ENCODE results near the gene OTUD5. TPM values are rescaled to one million over a fixed set of nuclear protein-coding genes. Genes with fewer than 3 reads are reported as not detected.
A peak's percentile ranks its signal among the peaks of the same experiment; 100 is the strongest.

Gene OTUD5
- total RNA-seq, 2 donors from 2014 or later = 91.0 to 91.6 TPM

DNA sequence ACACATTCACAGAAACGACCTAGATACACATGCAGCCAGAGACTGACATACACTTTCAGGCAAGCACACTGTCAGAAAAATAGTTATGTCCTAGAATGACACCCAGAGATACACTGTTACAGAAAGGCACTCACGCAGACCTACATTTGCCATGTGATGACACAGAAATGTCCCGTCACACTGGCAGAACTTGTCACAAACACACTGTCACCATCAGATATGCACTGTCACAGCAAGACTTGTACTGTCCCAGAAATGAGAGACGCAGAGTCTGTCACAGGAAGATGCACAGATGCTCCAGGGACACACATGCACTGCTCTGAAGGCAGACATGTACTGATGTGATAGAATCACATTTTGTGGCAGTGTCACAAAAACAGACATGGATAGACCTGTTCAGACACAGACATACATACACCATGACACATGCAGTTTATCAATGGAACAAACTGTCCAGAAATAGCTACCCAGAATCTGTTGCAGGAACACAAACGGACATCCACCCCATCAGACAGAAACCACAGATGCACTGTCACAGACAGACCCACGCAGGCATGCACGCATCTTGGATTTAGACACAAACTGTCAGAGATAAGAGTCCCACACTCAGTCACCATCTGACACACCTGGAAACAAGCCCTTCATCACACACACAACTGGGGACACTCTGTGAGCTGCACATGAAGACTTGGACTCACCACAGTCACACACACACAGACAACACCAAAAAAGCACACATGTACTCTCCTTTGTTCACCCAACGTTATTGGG, 37.3 kb downstream of the OTUD5 start:
- DNase-seq = no peak
- H3K4me1 Mint-ChIP-seq = peaks cover 38% of the 10 kb centered on the region
- peak overlapping the region; percentile 91 for H3K4me3 Mint-ChIP-seq
- H3K9me3 ChIP-seq (ENCODE audit: control insufficient read depth, low read length, poor library complexity, severe bottlenecking) = no peaks in the 10 kb centered on the region
- ATAC-seq = peak; percentile 29
- peak overlapping the region; percentile 97 for H3K27ac Mint-ChIP-seq
- H3K27me3 Mint-ChIP-seq = no peaks in the 10 kb centered on the region
- H3K36me3 Mint-ChIP-seq (ENCODE audit: low read depth) = peaks cover 18% of the 10 kb centered on the region

DNA sequence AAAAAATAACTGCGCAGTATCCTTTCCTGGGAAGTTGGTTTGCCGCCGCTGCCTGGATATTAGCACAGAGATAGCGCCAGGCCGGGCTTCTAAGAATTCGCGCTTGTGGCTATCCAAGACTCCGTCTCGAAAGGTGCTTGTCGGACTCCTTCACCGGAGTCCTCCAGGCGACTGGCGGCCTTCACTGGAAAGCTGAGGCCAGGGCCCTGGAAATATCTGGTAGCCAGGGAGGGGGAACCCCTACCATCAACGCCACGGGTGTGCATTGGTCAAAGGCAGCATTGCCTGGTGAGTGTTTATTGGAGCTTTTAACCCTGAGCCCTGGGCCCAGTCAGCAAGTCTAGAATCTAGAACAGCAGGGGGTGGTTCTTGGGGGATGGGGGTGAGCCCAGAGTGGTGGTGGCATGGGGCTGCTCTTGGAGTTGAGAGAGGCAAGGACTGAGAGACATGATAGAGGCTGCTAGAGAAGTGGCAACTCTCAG, 38.0 kb downstream of the OTUD5 start:
- ATAC-seq (peak; percentile 32), DNase-seq (no peak)
- no peaks in the 10 kb centered on the region for H3K27me3 Mint-ChIP-seq
- H3K4me1 Mint-ChIP-seq = peaks cover 42% of the 10 kb centered on the region
- H3K27ac Mint-ChIP-seq = peak overlapping the region; percentile 97
- peaks cover 16% of the 10 kb centered on the region for H3K36me3 Mint-ChIP-seq (ENCODE audit: low read depth)
- peak overlapping the region; percentile 91 for H3K4me3 Mint-ChIP-seq
- no peaks in the 10 kb centered on the region for H3K9me3 ChIP-seq (ENCODE audit: control insufficient read depth, low read length, poor library complexity, severe bottlenecking)

DNA sequence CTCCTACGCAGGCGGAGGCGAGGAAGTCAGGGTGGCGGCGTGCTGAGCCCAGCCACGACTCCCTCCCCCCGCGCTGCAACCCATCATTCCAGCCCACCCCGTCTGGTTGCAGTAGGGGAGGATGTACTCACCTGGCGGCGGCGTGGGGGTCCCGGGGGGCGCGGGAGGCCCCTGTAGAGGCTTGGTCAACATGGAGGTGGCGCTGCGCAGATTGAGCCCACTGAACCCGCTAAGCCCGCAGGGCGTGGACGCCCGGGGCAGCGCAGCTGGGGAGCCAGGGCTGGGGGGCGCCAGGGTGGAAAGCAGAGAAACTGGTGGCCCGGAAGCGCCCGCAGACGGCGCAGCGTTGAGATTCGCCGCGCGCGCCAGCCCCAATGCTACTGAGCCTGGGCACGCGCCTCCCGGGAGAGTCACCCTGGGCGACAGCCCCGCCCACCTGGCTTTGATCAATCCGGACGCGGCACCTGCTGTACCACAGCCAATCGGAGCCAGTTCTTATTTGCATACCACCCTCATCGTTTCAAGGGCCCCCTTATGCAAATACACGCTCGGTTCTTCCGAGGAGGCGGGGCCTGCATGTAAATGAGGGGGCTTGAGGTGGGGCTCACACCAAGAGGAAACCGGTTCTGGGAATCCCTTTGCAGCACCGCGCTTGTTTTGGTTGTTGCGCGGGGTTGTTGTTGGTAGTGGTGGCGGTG, 38.6 kb downstream of the OTUD5 start, which contains the start of gene PIM2:
Gene PIM2, minus strand, starts transcription at position 382 of the 698 bp plus-strand sequence. Its CDS starts 190 bp downstream, at position 192.
- DNase-seq (peak; percentile 79 to 87 (median 84)), ATAC-seq (peak; percentile 74)
- no peaks in the 10 kb centered on the region for H3K27me3 Mint-ChIP-seq
- peak within 1 kb of the TSS; percentile 91 for H3K4me3 Mint-ChIP-seq
- H3K4me1 Mint-ChIP-seq = peaks cover 43% of the 10 kb centered on the region
- peak within 1 kb of the TSS; percentile 97 for H3K27ac Mint-ChIP-seq
- H3K9me3 ChIP-seq (ENCODE audit: control insufficient read depth, low read length, poor library complexity, severe bottlenecking) = no peaks in the 10 kb centered on the region
- H3K36me3 Mint-ChIP-seq (ENCODE audit: low read depth) = peaks cover 12% of the 10 kb centered on the region

DNA sequence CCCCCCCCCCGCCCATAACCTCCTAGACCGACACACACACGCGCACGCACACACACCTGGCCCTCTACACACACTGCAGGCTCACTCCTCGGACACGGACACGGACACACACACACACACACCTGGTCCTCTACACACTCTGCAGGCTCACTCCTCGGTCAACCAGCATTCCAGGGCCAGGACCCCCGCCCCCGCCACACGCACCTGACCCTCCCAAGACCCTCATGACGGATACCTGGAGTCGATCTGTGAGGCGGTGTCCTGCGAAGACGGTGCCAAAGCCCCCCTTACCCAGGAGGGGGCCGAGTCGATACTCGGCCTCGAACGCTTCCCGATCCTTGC, 39.1 kb downstream of the OTUD5 start:
- Mint-ChIP-seq H3K27me3 (no peaks in the 10 kb centered on the region), H3K4me1 (peaks cover 43% of the 10 kb centered on the region), H3K27ac (peak overlapping the region; percentile 97), H3K36me3 (ENCODE audit: low read depth) (peaks cover 12% of the 10 kb centered on the region), H3K4me3 (peak overlapping the region; percentile 91)
- ATAC-seq = no peak
- no peaks in the 10 kb centered on the region for H3K9me3 ChIP-seq (ENCODE audit: control insufficient read depth, low read length, poor library complexity, severe bottlenecking)
- DNase-seq = no peak

DNA sequence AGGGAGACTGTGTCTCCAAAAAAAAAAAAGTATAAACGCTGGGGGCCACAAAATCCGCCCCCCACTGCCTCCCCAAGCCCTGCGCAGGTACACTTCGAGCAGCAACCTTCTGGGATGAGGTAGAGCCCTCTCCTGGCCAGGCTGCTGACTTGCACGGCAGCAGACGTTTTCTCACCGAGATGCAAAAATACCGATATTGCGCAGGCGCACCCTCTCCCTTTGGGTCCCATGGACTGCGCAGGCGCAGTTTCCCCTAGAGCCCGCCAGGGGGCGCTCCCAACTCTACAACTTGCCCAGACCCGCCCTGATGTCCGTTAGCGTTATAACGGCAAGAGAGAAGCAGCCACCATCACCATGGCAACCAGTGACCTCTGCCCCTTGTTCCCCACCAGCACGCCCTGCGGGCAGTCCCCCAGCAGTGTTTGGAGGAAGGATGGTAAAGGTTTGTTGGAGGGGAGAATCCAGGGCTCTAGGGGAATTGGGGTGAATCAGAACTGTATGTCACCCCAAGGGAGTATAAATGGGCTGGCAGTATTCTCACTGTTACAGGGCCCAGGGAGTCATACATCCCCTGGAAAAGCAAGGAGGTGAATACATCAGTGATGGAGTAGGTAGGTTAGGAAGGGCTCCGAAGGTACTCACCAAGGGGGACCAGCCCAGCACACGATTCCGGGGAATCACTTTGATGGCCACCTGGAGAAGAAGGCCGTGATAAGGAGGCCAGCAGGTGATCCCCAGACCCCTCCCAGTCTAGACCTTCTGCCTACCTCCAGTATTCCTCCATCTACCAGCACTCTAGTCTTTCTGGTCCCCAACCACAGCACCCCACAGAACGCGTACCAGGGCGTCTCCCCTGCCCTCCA, 40.0 kb downstream of the OTUD5 start:
- H3K36me3 Mint-ChIP-seq (ENCODE audit: low read depth) = peaks cover 12% of the 10 kb centered on the region
- peak overlapping the region; percentile 91 for H3K4me3 Mint-ChIP-seq
- no peaks in the 10 kb centered on the region for H3K9me3 ChIP-seq (ENCODE audit: control insufficient read depth, low read length, poor library complexity, severe bottlenecking)
- ATAC-seq (peak; percentile 42), DNase-seq (peak; percentile 67 to 81 (median 77))
- peak overlapping the region; percentile 97 for H3K27ac Mint-ChIP-seq
- no peaks in the 10 kb centered on the region for H3K27me3 Mint-ChIP-seq
- H3K4me1 Mint-ChIP-seq = peaks cover 44% of the 10 kb centered on the region

DNA sequence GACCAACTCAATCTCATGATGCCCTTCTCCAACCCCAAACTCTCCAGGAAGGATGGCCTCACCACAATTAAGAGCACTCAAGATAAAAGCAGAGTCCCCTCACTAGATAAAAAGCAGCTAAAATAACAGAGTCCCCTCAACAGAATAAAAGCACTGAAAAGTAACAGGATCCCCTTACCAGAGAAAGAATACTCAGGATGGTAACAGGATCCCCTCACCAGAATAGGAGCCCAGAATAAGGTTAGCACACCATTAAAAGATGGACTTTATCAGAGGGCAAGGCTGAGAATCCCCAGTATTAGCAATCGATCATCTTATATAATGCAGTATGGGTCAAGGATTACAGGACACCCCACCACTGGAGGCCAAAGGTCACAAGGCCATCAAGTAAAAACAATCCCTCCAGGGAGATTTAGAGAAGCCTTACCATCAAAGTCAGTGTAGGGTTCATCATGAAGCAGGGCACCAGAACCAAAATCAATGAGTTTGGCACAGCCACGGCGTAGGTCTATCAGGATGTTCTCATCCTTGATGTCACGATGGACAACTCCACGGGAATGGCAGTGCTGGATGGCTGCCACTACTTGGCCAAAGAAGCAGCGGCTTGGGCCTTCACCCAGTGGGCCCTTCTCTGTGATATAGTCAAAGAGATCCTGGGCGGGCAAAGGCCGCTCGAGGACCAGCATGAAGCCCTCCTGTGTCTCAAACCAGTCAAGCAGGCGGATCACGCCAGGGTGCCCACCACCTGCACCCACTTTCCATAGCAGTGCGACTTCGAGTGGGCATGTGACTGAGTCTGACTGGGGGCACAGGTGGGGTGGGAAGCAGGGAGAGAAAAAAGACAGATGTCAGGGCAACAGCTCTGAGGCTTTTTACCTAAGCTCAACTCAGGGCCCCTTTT, 42.6 kb downstream of the OTUD5 start:
- ATAC-seq = no peak
- Mint-ChIP-seq H3K36me3 (ENCODE audit: low read depth) (peaks cover 12% of the 10 kb centered on the region), H3K27ac (peak overlapping the region; percentile 97), H3K4me3 (peak overlapping the region; percentile 91), H3K27me3 (no peaks in the 10 kb centered on the region), H3K4me1 (peaks cover 52% of the 10 kb centered on the region)
- H3K9me3 ChIP-seq (ENCODE audit: control insufficient read depth, low read length, poor library complexity, severe bottlenecking) = no peaks in the 10 kb centered on the region
- no peak for DNase-seq

DNA sequence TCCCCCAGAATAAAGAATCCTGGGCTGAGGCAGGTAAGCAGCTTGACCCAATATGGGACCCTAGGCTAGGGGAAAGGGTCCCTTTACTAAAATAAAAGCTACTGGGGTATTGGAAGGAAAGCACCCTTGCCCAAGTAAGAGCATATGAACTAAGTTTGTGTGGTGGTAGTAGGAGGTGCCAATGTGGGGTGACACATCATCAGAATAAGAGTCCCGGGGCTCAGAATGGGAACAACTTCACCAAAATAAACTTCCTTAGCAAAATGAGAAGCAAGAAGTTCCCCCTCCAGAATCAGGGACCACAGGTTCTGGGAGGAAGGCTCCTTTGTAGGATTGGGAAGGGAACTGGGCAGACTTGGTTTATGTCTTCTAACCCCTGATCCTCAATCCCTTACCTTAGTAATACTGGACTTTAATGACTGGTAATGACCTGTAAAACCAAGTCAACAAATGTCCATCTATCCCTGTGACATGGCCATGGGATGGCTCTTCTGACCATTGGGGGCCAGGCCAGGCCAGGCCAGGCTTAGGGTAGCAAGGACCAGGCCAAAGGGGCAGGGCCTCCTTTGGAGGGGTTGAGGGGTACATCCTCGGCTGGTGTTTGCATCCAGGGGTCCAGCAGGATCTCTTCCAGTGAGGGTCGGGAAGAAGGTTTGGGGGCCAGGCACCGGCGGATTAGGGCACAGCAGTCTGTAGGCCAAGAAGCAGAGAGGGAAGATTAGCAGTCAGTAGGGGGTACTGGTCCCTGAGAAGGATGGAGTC, 43.6 kb downstream of the OTUD5 start:
- Mint-ChIP-seq H3K27ac (peak overlapping the region; percentile 97), H3K4me3 (peak overlapping the region; percentile 91), H3K36me3 (ENCODE audit: low read depth) (peaks cover 12% of the 10 kb centered on the region), H3K4me1 (peaks cover 45% of the 10 kb centered on the region), H3K27me3 (no peaks in the 10 kb centered on the region)
- no peaks in the 10 kb centered on the region for H3K9me3 ChIP-seq (ENCODE audit: control insufficient read depth, low read length, poor library complexity, severe bottlenecking)
- no peak for ATAC-seq
- no peak for DNase-seq

DNA sequence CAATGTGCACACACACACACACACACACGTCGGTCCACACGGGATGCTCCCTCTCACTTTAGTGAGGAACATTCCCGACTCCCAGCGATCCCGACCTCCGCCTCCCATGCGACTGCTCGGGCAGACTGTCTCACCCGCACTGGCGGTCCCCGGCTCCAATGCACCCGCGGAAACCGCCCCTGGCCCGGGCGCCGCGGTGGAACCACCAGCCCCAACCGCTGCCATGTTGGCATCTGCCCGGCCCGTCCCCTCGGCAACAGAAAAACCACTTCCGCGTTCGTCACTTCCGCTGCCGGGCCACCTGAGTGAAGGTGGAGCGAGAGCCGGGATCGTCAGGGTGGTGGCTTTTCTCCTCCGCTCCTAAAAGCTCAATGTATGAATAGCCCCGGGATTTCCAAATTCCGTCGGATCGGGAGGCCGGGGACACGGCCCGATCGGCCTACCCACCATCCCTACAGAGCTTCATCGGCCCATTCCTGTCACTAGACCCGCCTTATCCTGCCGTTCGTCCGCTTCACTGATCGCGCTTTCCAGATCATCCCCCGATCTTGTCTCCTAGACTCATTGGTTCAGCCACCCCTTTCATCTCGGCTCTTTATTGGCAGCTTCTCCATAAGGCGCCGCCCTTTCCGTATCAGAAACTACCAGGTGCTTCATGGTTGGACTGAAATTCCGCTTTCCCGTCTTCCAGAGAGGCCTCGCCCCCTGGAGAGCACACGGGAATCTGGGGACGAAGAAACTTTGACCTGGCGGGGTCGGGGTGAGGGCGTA, 45.8 kb downstream of the OTUD5 start, which contains the start of gene SLC35A2:
Gene SLC35A2, minus strand, starts transcription at position 235 of the 771 bp plus-strand sequence. Its CDS starts 10 bp downstream, at position 225.
- H3K36me3 Mint-ChIP-seq (ENCODE audit: low read depth) = peaks cover 2% of the 10 kb centered on the region
- H3K9me3 ChIP-seq (ENCODE audit: control insufficient read depth, low read length, poor library complexity, severe bottlenecking) = no peaks in the 10 kb centered on the region
- H3K4me3 Mint-ChIP-seq = peak within 1 kb of the TSS; percentile 91
- ATAC-seq (peak; percentile 74), DNase-seq (peak; percentile 73 to 80 (median 77))
- H3K4me1 Mint-ChIP-seq = peaks cover 36% of the 10 kb centered on the region
- H3K27ac Mint-ChIP-seq = peak within 1 kb of the TSS; percentile 97
- no peaks in the 10 kb centered on the region for H3K27me3 Mint-ChIP-seq

DNA sequence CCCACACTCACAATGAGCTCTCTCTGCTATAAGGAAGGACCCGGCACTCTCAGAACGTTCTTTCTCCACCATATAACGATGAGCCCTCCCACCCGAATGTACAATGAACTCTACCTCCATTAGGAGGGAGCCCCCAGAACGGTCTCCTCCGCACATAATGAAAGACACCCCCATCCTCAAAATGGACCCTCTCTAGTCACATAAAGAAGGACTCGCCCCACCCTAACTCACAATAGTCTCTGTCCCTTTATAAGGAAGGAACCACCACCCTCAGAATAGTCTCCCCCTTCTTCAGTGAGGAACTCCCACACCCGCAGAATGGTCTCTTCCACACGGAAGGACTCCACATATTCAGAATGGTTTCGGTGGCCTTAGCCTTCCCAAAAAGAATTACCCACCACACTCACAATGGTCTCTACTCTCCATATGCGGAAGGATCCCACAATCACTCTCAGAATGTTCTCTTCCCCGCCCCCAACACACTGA, 46.4 kb downstream of the OTUD5 start:
- Mint-ChIP-seq H3K27me3 (no peaks in the 10 kb centered on the region), H3K4me3 (peak overlapping the region; percentile 91), H3K36me3 (ENCODE audit: low read depth) (peaks cover 2% of the 10 kb centered on the region), H3K4me1 (peaks cover 36% of the 10 kb centered on the region), H3K27ac (peak overlapping the region; percentile 97)
- no peaks in the 10 kb centered on the region for H3K9me3 ChIP-seq (ENCODE audit: control insufficient read depth, low read length, poor library complexity, severe bottlenecking)
- DNase-seq = no peak
- ATAC-seq = peak; percentile 7

DNA sequence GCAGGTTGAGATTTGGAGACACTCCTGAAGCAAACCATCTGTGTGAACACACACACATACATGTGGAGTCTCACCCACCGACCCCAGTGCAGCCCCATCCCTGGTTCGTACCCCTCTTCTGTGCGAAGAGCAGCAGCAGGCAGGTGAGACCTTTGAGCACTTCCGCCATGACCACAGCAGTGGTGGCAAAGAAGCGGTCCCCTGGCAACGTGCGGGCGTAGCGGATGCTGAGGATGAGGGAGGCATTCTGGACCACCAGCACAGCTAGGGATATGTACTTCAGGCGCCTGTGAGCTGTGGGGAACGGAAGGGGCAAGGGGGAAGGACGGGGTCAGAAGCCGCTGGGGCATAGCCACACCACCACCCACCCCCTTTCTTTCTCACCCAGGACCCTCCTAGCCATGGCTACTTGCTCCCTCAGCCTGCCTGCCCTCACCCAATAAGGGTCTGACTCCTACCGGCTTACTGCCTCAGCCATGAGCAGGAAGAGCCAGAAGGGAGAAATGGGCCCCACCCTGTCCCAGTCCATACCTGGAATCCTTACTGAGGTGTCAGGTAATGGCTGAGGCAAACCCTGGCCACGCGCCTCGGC, 47.6 kb downstream of the OTUD5 start:
- peak overlapping the region; percentile 97 for H3K27ac Mint-ChIP-seq
- no peak for DNase-seq
- peak overlapping the region; percentile 7 for H3K4me3 Mint-ChIP-seq

More for the DNA sequence above, 47.6 kb downstream of the OTUD5 start:
- peaks cover 33% of the 10 kb centered on the region for H3K4me1 Mint-ChIP-seq
- H3K27me3 Mint-ChIP-seq = no peaks in the 10 kb centered on the region
- H3K36me3 Mint-ChIP-seq (ENCODE audit: low read depth) = peaks cover 2% of the 10 kb centered on the region
- no peak for ATAC-seq
- H3K9me3 ChIP-seq (ENCODE audit: control insufficient read depth, low read length, poor library complexity, severe bottlenecking) = no peaks in the 10 kb centered on the region

Measured in T-helper 17 cell (primary cell).